ENCODE measurements around the gene LYPD3. TPM values are rescaled to one million over a fixed set of nuclear protein-coding genes. Genes with fewer than 3 reads are reported as not detected.

The LYPD3 gene
- total RNA-seq, 1 donor from 2014 or later, result 15.0 TPM

DNA sequence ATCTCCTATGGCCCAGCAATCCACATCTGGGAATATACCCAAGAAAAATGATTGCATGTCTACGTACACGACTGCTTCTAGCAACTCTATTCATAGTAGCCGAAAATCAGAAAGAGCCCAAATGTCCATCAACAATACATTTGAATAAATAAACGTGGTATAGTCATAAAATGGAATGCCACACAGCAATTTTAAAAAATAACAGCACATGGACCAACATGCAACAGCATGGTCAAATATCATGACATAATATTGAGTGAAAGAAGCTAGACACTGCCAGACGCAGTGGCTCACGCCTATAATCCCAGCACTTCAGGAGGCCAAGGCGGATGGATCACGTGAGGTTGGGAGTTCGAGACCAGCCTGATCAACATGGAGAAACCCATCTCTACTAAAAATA, 34.4 kb downstream of the LYPD3 start:
- DNase-seq (ENCODE audit: low spot score), result no peak

DNA sequence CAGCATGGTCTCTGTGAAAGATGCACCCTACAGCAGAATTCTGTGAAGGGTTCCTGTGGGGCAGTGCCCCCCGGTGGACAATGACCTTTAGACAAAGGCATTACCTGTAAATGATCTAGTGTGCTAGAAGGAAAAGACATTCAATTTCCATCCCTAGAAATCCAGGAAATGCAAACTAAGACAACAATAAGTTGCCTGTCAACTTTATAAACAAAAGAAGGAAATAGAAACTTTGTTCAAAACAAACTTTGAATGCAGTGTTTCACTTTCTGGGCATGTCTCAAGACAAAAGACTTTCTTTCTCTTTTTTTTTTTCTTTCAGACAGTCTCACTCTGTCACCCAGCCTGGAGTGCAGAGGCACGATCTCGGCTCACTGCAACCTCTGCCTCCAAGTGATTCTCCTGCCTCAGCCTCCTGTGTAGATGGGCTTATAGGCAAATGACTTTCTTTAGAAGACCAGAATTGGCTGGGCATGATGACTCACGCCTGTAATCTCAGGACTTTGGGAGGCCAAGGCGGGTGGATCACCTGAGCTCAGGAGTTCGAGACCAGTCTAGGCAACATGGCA, 35.2 kb downstream of the LYPD3 start:
- DNase-seq (ENCODE audit: low spot score), result no peak

GRCh38 chr19:43429395-43429794, 36.0 kb downstream of the LYPD3 start:
- no peak for DNase-seq (ENCODE audit: low spot score)

DNA sequence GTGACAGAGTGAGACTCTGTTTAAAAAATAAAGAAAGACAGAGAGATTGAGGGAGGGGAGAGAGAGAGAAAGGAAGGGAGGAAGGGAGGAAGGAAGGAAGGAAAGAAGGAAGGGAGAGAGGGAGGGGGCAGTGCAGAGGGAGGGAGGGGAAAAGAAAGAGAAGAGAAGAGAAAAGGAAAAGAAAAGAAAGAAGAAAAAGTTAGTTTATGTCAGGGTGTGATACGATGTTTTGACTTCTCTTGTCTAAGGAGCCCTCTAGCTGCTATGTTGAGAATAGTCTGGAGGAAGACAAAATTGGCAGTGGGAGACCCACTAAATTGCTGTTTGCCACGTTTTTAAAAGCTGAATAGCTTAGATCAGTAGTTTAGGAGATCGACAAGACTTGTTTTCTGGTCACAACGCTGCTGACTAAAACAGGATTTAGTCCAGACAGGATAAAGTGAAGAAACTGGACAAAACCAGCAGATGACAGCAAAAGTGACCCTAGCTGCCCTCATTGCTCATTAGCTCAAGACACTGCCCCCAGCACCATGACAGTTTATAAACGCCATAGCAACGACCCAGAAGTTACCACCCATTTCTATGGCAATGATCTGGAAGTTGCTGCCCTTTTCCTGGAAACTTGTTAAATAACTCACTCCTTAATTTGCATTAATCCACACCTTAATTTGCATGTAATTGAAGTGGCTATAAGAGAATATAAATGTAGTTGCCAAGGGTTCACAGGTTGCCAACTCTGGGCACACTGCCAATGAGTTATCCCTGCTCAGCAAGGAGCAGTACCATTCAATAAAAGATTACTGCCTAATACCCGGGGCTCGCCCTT, 39.6 kb downstream of the LYPD3 start:
- no peak for DNase-seq (ENCODE audit: low spot score)

- DNase-seq (ENCODE audit: low spot score), result no peak
Observed at GRCh38 chr19:43423779-43424178, 41.6 kb downstream of the LYPD3 start.

GRCh38 chr19:43422689-43423066, 42.7 kb downstream of the LYPD3 start:
- no peak for DNase-seq (ENCODE audit: low spot score)

DNA sequence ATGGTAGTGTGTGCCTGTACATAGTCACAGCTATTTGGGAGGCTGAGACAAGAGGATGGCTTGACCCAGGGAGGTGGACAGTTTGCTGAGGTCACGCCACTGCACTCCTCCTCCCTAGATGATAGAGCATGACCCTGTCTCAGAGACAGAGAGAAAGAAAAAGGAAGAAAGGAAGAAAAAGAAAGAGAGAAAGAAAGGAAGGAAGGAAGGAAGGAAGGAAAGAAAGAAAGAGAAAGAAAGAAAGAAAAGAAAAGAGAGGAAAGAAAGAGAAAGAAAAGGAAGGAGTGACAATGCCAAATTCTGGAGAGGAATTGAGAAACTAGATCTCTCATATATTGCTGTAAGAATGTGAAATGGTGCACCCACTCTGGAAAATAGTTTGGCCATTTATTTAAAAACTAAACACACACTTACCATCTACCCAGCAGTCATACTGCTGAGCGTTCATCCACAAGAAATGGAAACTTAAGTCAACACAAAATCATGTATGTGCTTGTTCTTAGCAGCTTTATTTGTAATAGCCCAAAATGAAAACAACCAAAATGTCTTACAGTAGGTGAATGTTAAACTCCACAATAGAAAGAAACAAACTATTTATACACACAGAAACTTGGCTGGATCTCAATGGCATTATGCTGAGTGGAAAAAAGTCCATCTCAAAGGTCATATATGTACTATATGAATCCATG, 43.3 kb downstream of the LYPD3 start:
- no peak for DNase-seq (ENCODE audit: low spot score)

DNA sequence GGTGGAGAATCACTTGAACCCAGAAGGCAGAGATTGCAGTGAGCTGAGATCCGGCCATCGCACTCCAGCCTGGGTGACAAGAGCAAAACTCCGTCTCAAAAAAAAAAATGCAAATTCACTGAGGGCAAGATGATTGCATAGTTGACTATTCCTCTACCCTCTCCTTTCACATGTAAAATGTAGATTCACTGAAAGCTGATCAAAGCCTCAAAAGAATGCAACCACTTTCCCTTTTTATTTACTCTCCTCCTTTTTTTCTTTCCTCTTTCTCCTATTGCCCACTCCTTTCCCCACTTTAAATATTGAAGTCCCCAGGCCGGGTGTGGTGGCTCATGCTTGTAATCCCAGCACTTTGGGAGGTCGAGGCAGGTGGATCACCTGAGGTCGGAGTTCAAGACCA, 44.5 kb downstream of the LYPD3 start:
- no peak for DNase-seq (ENCODE audit: low spot score)

DNA sequence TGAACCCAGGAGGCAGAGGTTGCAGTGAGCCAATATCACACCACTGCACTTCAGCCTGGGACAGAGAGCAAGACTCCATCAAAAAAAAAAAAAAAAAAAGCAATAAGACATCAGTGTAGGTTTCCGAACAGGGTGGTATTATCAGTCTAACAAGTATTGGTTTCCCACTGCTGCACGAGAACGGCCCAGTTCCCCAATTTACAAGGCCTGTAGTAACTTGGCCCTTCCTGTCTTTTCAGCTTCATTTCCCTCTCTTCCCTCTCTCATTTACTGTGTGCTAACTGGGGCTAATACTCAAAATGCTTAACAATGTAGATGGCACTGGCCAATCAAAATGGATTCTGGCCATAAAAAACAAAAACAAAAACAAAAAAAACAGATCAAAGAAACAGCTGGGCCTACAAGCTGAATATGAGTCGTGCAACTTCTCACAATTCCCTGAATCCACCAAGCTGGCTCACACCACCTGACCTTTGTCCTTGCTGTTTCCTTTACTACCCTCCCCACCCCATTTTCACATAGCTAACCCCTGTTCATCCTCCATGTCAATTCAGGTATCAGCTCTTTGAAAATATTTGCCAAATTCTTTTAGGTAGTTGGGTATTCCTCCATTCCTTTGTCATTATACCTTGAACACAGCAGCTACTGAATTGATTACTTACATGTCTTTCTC, 48.3 kb downstream of the LYPD3 start:
- DNase-seq (ENCODE audit: low spot score), result no peak

GRCh38 chr19:43414554-43414953, 50.9 kb downstream of the LYPD3 start, which contains the start of gene TEX101:
Gene TEX101, plus strand, starts transcription at chr19:43414890. Its CDS starts 1,030 bp downstream, at chr19:43415920.
- DNase-seq (ENCODE audit: low spot score), result no peak

DNA sequence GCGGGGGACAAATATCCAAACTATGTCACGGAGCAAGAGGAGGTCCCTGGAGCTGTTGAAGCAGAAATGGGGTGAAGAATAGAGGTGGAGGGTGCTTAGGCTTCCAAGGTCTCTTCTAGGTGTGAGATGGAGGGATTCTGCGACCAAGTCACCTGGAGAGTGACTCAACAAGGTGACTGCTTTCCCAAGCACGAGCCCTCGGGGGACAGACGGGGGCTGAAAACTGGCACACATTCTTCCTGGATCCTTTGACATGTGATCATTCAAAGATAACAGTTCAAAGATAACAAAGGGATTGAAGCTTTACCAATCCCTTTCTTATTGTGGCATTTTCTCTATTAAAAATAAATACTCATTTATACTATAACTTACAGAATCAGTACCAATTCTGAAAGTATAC, 53.0 kb downstream of the LYPD3 start:
- no peak for DNase-seq (ENCODE audit: low spot score)

Other genes starting within 250 kb of the LYPD3 start
- not detected for gene PSG9, start 196.1 kb downstream of the LYPD3 start, total RNA-seq
- gene CD177, start 111.9 kb downstream of the LYPD3 start, total RNA-seq, result not detected
- not detected for gene TEX101, start 50.7 kb downstream of the LYPD3 start, total RNA-seq
- 39.5 TPM for gene PHLDB3, start 39.1 kb upstream of the LYPD3 start, total RNA-seq
- gene ETHE1, start 61.6 kb upstream of the LYPD3 start, total RNA-seq, result 37.4 TPM
- 2.1 TPM for gene ZNF575, start 67.6 kb upstream of the LYPD3 start, total RNA-seq
- gene XRCC1, start 109.9 kb upstream of the LYPD3 start, total RNA-seq, result 20.3 TPM
- gene PINLYP, start 110.2 kb upstream of the LYPD3 start, total RNA-seq, result 11.8 TPM
- 20.8 TPM for gene IRGQ, start 130.5 kb upstream of the LYPD3 start, total RNA-seq
- gene ZNF576, start 131.0 kb upstream of the LYPD3 start, total RNA-seq, result 20.4 TPM
- gene SRRM5, start 146.5 kb upstream of the LYPD3 start, total RNA-seq, result 1.0 TPM
- 30.2 TPM for gene ZNF428, start 154.0 kb upstream of the LYPD3 start, total RNA-seq
- 6.6 TPM for gene CADM4, start 174.2 kb upstream of the LYPD3 start, total RNA-seq
- 9.6 TPM for gene PLAUR, start 204.6 kb upstream of the LYPD3 start, total RNA-seq